HG03432 (cell line): ENCODE data around the gene RASAL3.
A peak's percentile ranks its signal among the peaks of the same experiment; 100 is the strongest.

Source experiments
- ATAC-seq: cut with Tn5 transposase; IDR thresholded peaks from one replicate; pipeline ENCODE4 v1.9.1; 2021; ENCODE audit warnings: mild to moderate bottlenecking, moderate library complexity; ENCODE audit not compliant: unreplicated experiment

RASAL3 gene

GRCh38 chr19:15449620-15450527 lies 14.5 kb downstream of the RASAL3 start, which contains the start of gene WIZ:
TSS of gene WIZ (minus strand) at chr19:15449956. CDS start at chr19:15448307, 1,649 bp downstream.
- ATAC-seq = peak; percentile 59

- ATAC-seq = peak; percentile 9
These were observed 15.3 kb downstream of the RASAL3 start for GRCh38 chr19:15448778-15449619.

GRCh38 chr19:15448044-15448777 lies 16.1 kb downstream of the RASAL3 start:
- no peak for ATAC-seq

- ATAC-seq = no peak
These were observed 17.3 kb downstream of the RASAL3 start for GRCh38 chr19:15447057-15447456.

GRCh38 chr19:15445807-15446376 lies 18.5 kb downstream of the RASAL3 start:
- no peak for ATAC-seq

- no peak for ATAC-seq
These were observed 19.1 kb downstream of the RASAL3 start for GRCh38 chr19:15445227-15445605.

GRCh38 chr19:15444505-15445226 lies 19.7 kb downstream of the RASAL3 start:
- no peak for ATAC-seq

GRCh38 chr19:15443838-15444237 lies 20.5 kb downstream of the RASAL3 start:
- no peak for ATAC-seq

- no peak for ATAC-seq
These were observed 21.0 kb downstream of the RASAL3 start for GRCh38 chr19:15443325-15443724.

- no peak for ATAC-seq
These were observed 22.0 kb downstream of the RASAL3 start for GRCh38 chr19:15442142-15442920.

GRCh38 chr19:15441317-15441716 lies 23.0 kb downstream of the RASAL3 start:
- ATAC-seq = no peak

- no peak for ATAC-seq
These were observed 24.3 kb downstream of the RASAL3 start for GRCh38 chr19:15439821-15440641.

GRCh38 chr19:15439078-15439799 lies 25.1 kb downstream of the RASAL3 start:
- ATAC-seq = no peak

GRCh38 chr19:15438577-15438976 lies 25.8 kb downstream of the RASAL3 start:
- ATAC-seq = no peak

GRCh38 chr19:15438124-15438496 lies 26.2 kb downstream of the RASAL3 start:
- ATAC-seq = no peak

- no peak for ATAC-seq
These were observed 26.8 kb downstream of the RASAL3 start for GRCh38 chr19:15437355-15438123.

- ATAC-seq = no peak
These were observed 27.6 kb downstream of the RASAL3 start for GRCh38 chr19:15436826-15437110.
